ENCODE measurements around the gene ZDHHC8.

The ZDHHC8 gene

GRCh38 chr22:20137113-20137512 is 5.5 kb downstream of the ZDHHC8 start:
- no peak overlapping the region for H3K4me2 ChIP-seq (ENCODE audit: low read length)
- no peaks in the 10 kb centered on the region for H3K36me3 ChIP-seq (ENCODE audit: insufficient read depth, low read length)
- H3K9me2 ChIP-seq (ENCODE audit: low read depth, low read length): no peaks in the 10 kb centered on the region
- peaks cover 18% of the 10 kb centered on the region for H3K4me1 ChIP-seq (ENCODE audit: insufficient read depth, low read length, severe bottlenecking)
- H3F3A ChIP-seq (ENCODE audit: insufficient read depth, low read length): no peaks in the 10 kb centered on the region
- no peak overlapping the region for H3K9ac ChIP-seq (ENCODE audit: low read length)
- no peak overlapping the region for H2AFZ ChIP-seq (ENCODE audit: low read length)
- no peaks in the 10 kb centered on the region for H4K20me1 ChIP-seq (ENCODE audit: insufficient read depth, low read length)
- no peak overlapping the region for H3K4me3 ChIP-seq (ENCODE audit: low read depth, low read length, poor library complexity, severe bottlenecking)
- H3K27me3 ChIP-seq (ENCODE audit: insufficient read depth, low read length): no peaks in the 10 kb centered on the region
- no peak overlapping the region for H3K27ac ChIP-seq (ENCODE audit: low read depth, low read length, poor library complexity, severe bottlenecking)
- no peaks in the 10 kb centered on the region for H3K79me2 ChIP-seq (ENCODE audit: insufficient read depth, low read length)
- no peak for TF ChIP-seq EZH2 (IDR thresholded peaks at IDR 0.05; ENCODE audit: borderline replicate concordance, low read length)
- TF ChIP-seq CTCF (IDR thresholded peaks at IDR 0.05; ENCODE audit: low read length): no peak
- no peaks in the 10 kb centered on the region for H3K9me3 ChIP-seq (ENCODE audit: low read length)

- no peaks in the 10 kb centered on the region for H4K20me1 ChIP-seq (ENCODE audit: insufficient read depth, low read length)
These were observed 6.2 kb downstream of the ZDHHC8 start for GRCh38 chr22:20137671-20138416.

GRCh38 chr22:20138417-20138738 is 6.8 kb downstream of the ZDHHC8 start:
- H3F3A ChIP-seq (ENCODE audit: insufficient read depth, low read length): no peaks in the 10 kb centered on the region
- no peak for TF ChIP-seq CTCF (IDR thresholded peaks at IDR 0.05; ENCODE audit: low read length)
- TF ChIP-seq EZH2 (IDR thresholded peaks at IDR 0.05; ENCODE audit: borderline replicate concordance, low read length): no peak
- H3K9me2 ChIP-seq (ENCODE audit: low read depth, low read length): no peaks in the 10 kb centered on the region
- H3K9ac ChIP-seq (ENCODE audit: low read length): no peak overlapping the region
- H3K79me2 ChIP-seq (ENCODE audit: insufficient read depth, low read length): no peaks in the 10 kb centered on the region
- H3K4me1 ChIP-seq (ENCODE audit: insufficient read depth, low read length, severe bottlenecking): peaks cover 18% of the 10 kb centered on the region
- no peak overlapping the region for H3K4me2 ChIP-seq (ENCODE audit: low read length)
- H3K9me3 ChIP-seq (ENCODE audit: low read length): no peaks in the 10 kb centered on the region
- H3K4me3 ChIP-seq (ENCODE audit: low read depth, low read length, poor library complexity, severe bottlenecking): no peak overlapping the region
- H3K27me3 ChIP-seq (ENCODE audit: insufficient read depth, low read length): no peaks in the 10 kb centered on the region
- H3K36me3 ChIP-seq (ENCODE audit: insufficient read depth, low read length): no peaks in the 10 kb centered on the region
- no peak overlapping the region for H2AFZ ChIP-seq (ENCODE audit: low read length)
- H4K20me1 ChIP-seq (ENCODE audit: insufficient read depth, low read length): no peaks in the 10 kb centered on the region
- no peak overlapping the region for H3K27ac ChIP-seq (ENCODE audit: low read depth, low read length, poor library complexity, severe bottlenecking)

More at GRCh38 chr22:20137671-20138416, 6.2 kb downstream of the ZDHHC8 start:
- H3K9me2 ChIP-seq (ENCODE audit: low read depth, low read length): no peaks in the 10 kb centered on the region
- H3K4me2 ChIP-seq (ENCODE audit: low read length): no peak overlapping the region
- H3K27ac ChIP-seq (ENCODE audit: low read depth, low read length, poor library complexity, severe bottlenecking): no peak overlapping the region
- no peaks in the 10 kb centered on the region for H3K79me2 ChIP-seq (ENCODE audit: insufficient read depth, low read length)
- H3K36me3 ChIP-seq (ENCODE audit: insufficient read depth, low read length): no peaks in the 10 kb centered on the region
- TF ChIP-seq CTCF (IDR thresholded peaks at IDR 0.05; ENCODE audit: low read length) (no peak), EZH2 (IDR thresholded peaks at IDR 0.05; ENCODE audit: borderline replicate concordance, low read length) (no peak)
- H3K27me3 ChIP-seq (ENCODE audit: insufficient read depth, low read length): no peaks in the 10 kb centered on the region
- H3K9me3 ChIP-seq (ENCODE audit: low read length): no peaks in the 10 kb centered on the region
- H3K9ac ChIP-seq (ENCODE audit: low read length): no peak overlapping the region
- H3K4me1 ChIP-seq (ENCODE audit: insufficient read depth, low read length, severe bottlenecking): peaks cover 18% of the 10 kb centered on the region
- no peak overlapping the region for H3K4me3 ChIP-seq (ENCODE audit: low read depth, low read length, poor library complexity, severe bottlenecking)
- H3F3A ChIP-seq (ENCODE audit: insufficient read depth, low read length): no peaks in the 10 kb centered on the region
- H2AFZ ChIP-seq (ENCODE audit: low read length): no peak overlapping the region
